Islet precursor cell (in vitro differentiated cells): ENCODE data around the gene PRG3.
"Not testable (repeated sequence)": the region's sequence is repeated elsewhere in the genome, so short reads cannot be mapped to it uniquely, and the experiment has no call there.

ENCODE experiments used
- DNase-seq: peaks from one replicate; pipeline ENCODE4 v3.0.0-alpha.2; 2018

The PRG3 gene

DNA sequence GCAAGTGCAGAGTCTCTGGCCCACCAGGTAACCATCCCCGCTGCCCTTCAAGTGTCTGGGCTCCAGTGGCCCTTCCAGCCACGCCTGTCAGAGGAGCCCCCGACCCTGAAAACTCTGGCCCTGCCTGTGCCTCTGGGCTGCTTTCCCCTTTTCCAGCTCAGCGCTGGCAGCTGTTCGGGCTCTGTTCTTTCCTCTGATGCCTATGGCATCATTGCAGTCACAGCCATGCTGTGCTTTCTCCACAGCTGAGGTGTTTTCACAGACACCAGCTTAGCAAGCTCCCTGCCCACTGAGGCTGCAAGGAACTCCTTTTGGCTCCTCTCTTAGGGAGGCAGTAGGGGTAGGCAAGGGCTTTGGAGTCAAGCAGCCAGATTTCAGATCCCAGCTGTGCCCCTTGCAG is 21.6 kb downstream of the PRG3 start:
- DNase-seq, result no peak

DNA sequence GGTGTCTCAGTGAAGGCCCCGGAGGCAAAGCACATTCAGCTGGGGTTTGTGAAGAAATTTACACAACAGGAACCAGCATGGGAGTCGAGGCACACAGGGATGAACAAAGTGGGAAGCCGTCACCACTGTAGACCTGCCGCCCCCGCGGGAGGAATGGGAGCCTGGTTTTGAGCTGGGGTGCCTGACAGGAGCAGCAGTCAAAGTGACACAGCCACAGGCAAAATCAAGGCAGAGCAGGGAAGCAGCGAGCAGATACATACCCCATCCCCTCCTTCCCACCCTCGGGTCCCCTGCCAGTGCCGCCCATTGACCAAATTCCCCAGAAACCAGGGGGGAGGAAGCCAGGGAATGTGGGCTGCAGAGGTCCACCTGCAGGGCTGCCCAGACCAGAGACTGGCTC is 22.0 kb downstream of the PRG3 start:
- no peak for DNase-seq

DNA sequence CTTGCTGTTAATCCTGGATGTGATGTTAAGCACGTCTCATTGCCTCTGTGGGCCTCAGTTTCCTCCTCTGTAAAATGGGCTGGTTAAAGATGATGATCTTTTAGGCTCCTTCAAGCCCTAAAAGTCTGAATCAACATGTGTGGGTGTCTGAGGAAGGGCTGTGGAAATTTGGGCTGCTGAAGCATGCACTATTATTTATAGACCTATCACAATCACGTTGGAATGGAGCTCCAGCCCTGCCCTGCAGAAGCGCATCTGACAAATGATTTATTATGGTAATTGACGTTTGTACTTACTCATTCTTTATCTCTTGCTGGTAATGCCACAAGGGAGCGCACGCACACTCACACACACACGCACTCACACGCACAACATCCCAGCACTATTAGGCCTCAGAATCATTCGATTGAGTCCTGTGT is 22.4 kb downstream of the PRG3 start:
- no peak for DNase-seq

DNA sequence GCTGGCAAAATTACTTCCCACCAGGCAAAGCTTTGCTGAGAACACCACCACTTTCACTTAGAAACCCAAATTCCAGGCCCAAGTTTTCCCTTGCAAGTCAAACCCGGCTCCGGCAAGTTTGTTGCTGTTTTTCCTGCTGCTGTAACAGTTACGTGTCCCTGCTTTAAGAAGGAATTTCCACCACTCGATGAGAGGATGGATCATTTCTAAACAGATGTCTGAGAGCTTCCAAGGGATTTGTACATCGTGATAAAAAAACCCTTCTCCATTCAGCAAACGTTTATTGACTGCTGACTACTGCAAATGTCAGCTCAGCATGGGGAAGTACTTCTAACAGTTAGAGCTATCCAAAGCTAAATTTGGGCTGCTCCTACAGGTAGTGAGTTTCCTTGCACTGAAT is 23.1 kb downstream of the PRG3 start:
- DNase-seq, result no peak

DNA sequence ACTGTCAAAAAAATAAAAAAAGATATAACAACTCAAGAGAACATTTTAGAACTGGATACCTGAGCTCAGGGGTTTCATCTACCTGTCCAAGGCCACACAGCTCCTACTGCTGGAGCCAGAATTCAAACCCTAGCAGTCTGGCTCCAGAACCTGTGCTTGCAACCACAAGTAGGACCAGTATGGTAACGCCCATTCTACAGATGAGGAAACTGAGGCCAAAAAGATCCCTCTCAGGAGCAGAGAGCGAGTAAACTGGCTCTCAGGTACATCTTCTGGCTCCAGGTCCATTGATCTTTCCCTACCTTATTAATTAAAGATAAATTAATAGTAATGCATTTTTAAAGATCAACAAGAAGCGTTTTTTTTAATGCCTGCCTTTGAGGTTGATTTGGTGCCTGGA is 23.6 kb downstream of the PRG3 start:
- no peak for DNase-seq

DNA sequence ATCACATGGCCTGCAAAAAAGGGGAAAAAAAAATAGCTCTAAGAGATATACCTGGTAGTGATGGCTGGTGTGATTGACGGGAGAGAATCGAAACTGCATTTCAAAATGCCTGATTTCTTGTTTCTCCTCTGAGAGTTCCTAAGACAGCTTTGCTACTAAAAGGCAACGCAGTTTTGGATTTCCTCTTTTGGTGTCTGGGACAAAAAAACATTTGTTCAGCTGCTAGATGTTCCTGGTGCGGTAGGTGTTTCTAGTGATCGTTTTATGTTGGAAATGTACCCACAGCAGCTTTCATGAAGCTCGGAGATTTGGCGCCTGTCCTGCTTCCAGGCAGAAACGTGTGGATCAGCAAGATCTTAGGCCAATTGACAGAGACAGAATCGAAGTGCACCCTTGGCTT is 24.7 kb downstream of the PRG3 start:
- no peak for DNase-seq

DNA sequence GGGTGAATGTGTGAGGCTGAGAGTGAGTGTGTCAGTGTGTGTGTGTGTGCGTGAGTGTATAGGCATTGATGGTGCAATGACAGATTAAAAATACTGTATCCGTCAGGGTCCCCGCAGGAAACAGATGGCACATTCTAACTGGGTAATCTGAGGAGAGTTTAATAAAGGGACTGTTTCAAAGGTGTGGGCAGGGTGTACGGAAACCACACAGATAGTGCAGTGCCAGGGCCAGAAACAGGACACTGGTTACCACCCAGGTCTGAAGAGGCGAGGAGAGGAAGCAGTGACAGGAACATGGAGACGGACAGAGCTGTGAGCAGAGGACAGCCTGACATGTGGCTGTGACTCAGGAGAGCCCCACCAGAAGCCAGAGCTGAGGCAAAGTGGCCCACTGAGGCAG is 26.3 kb downstream of the PRG3 start:
- DNase-seq, result no peak

DNA sequence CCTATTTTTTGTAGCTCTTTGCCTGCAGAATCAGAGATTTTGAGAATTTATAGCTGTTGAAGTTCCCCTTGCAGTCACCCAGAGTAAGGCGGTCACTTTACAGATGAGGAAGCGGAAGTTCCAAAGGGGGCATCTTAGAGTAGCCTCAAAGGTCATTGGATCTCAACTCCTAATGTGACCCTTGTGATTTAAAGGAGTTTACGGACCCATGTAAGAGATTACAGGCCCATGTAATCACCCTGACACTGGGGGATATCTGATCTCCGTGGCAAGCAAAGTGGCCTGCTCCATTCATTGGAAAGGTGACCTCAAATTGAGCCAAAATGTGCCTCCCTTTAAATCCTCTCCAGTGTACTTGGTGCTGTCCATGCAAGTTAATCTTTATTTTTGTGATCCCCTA is 27.1 kb downstream of the PRG3 start:
- no peak for DNase-seq

DNA sequence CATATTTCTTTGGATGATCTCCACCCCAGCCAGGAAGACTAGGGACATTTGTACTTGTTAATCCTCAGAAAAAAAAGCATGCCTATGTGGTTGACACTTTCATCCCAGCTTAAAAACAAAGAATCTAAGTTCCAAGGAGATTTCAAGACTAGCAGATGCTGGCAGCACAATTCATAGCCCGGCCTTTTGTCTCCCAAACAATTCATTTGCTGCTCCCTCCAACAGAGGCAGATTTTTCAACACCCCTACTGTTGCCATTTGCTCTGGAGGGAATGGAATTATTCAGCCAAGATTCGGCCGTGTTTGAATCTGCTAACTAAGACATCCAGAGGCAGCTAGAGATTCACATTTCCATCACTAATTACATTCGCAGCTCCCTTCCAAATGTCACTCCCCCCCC is 27.5 kb downstream of the PRG3 start:
- DNase-seq, result no peak

DNA sequence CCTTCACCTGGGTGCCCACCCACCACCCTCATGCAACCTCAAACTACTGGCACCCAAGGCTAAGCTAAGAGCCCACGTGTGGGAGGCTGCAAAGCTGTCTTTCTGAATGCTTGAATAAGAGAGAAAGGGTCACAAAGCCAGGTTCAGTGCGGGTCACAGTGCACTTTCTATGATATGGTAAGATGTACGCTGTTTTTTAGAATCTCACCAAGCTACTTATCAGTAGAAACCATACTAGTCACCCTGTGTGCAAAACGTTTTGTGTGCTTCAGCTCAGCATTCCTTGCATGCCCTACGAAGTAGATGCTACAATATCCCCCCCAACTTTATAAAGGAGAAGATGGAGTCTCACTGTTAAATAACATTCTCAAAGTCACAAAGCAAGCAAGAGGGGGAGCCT is 27.9 kb downstream of the PRG3 start:
- no peak for DNase-seq

DNA sequence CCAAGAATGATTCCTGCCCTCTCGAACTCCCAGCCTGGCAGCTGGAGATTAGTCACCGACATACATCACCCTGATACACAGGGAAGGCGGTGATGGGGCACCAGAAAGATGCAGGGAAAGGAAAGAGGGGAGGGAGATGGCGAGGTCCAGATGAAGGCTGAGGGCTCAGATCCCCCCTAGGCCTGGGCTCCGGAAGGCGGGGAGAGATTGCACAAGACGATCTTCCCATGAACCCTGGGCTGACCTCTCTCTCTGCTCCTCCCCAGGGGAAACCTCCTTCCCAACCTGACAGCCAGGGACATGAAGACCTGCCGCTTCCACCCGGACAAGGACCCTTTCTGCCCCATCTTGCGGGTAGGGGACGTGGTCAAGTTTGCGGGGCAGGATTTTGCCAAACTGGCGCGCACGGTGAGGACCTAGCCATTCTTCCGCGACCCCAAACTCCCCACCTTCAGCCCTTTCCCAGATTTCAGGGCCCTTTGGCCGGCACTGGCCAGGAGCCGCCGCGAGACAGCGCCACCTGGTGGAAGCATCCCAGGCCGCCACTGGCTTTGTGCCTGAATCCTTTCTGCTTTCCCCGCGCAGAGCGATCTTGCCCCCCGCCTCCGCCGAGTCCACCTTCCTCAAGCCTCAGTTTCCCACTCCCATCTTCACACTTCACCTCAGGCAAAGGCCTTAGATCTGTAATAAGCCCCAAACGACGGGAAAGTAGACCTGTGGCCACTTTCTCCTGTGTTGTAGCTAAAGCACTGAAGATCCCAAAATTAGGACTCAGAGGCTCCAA is 31.3 kb downstream of the PRG3 start:
- DNase-seq, result peak; percentile 82

DNA sequence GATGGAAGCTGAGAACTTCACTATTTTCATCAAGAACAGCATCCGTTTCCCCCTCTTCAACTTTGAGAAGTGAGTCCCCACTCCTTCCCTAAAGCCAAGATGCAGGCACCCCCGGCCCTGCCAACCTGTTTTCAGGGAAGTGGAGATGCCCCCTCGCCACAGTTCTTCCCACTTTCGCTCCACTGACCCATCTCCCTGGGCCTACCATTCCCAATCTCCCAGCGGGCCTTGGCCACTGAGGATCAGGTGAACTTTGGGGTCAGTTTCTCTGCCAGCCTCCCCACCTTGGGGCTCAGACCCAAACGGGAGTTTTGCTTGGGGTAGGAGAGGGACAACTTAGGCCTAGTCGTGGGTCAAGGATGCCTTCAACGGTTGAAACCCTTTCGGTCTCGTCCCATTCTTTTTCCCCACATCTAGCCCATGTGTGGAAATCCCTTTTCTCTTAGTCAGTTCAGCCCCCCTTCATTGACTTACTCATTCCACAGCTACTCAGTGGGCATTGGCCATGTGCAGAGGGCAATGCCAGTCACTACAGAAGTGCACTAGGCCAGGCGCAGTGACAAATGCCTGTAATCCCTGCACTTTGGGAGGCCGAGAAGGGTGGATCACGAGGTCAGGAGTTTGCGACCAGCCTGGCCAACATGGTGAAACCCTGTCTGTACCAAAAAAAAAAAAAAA is 32.2 kb downstream of the PRG3 start:
- DNase-seq, result no peak

DNA sequence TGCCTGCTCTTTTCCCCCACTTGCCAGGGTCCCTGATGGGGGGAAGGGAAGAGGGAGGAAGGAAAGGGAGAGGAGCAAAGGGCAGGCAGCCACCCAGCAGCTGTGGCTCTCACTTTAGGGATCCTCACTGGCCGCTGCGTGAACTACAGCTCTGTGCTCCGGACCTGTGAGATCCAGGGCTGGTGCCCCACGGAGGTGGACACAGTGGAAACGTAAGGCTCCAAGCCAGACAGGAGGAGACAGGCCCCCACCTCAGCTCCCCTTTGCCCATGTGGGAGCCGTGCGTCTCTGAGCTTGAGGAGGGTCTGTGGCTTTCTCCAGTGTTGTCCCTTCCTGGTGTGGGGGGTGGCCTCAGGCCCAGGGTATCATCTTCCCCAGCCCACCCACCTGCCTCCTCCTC is 32.9 kb downstream of the PRG3 start:
- DNase-seq, result no peak

DNA sequence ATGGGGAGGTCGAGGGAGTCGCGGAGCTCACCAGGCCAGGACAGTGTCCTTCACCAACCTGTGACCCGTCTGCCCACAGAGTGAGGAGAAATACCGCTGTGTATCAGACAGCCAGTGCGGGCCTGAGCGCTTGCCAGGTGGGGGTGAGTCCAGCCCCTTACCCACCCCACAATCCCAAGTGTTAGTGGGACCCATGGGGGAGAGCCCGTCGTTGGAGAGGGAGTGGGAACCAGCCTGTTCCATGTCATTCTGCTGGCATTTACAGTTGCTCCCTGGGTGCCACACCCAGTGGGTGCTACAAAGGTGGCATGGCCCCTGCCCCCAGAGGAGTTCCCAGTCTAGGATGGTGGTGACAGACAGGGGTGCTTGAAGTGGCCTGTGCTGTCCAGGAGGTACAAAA is 33.6 kb downstream of the PRG3 start:
- no peak for DNase-seq

DNA sequence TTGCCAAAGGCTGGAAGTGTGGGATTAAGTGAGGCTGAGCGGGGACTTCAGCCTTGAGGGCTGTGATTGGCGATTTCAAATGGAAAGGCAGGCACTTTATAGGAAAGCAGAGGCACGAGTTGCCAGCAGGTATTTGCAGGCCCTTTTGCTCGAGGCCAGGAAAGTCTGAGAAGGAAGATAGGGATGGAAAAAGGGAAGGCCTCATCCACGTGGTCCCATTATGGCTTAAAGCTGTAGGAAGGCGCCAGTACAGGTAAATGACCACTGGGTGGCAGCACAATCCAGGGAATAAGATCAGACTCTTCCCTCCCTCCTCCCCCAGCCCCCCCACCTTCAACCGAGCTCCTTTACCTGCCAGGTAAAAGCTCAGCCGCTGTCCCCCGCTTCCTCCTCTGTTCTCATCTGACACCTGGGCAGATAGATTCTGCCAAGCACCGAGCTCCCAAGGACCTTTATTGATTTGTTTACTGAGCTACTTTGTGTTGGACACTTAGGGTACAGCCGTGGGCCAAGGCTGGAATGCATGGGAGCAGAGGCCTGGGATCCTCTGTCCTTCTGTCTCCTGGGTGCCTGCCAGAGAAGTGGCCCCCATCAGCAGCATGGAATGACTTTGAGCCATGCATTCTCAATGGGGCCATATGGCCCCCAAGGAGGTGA is 35.3 kb downstream of the PRG3 start:
- DNase-seq, result peak; percentile 80

DNA sequence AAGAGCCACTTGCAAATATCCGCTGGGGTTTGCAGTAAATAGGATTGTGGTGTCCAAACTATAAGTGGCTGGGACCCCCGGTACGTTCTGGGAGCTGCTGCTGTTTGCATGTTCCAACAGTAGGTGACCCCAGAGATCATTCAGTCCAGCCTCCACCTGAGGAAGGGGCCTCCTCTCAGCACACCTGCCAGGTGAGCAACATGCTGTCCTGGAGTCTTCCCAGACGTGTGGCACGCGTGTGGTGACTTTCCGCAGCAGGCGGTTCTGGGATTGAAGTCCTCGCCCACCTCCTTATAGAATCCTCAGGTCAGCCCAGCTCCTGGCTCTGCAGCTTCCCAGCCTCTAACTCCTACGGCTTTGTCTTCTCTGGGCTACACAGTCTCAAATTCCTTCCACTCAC is 36.1 kb downstream of the PRG3 start:
- no peak for DNase-seq

DNA sequence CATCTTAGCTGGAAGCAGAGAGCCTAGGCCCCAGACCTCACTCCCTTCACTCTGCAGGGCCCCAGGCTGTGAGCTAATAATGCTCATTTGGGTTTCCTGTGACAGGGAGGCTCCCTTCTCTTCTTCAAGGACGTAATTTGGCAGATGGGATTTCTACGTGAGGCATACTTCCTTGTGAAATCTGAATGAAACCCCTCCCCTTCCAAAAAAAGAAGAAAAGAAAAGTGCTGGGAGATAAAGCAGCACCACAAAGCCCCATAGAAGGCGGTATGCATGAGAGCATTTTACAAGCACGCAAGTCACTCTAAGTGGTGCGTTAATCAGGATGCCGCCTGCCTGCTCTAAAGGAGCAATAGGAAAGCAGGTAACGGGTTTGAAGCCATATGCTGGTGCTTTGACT is 37.1 kb downstream of the PRG3 start:
- DNase-seq, result peak; percentile 63

DNA sequence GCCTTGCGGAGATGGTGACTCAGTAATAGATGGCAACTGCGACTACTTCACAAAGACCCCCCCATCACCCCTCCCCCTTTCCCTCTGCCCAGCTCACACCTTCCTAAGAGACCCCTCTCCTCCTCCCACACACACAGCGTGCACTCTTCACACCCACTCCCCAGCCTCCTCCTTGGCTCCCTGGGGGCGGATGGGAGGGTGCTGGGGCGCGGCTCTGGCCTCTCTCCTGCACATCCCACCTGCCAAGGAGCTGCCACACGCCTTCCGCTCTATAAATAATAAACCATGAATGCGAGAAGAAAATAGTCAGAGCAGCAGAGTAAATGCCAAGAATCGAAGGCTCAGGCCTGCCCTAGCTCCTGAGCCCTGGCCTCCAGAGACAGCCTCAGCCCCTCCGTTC is 38.2 kb downstream of the PRG3 start:
- no peak for DNase-seq

DNA sequence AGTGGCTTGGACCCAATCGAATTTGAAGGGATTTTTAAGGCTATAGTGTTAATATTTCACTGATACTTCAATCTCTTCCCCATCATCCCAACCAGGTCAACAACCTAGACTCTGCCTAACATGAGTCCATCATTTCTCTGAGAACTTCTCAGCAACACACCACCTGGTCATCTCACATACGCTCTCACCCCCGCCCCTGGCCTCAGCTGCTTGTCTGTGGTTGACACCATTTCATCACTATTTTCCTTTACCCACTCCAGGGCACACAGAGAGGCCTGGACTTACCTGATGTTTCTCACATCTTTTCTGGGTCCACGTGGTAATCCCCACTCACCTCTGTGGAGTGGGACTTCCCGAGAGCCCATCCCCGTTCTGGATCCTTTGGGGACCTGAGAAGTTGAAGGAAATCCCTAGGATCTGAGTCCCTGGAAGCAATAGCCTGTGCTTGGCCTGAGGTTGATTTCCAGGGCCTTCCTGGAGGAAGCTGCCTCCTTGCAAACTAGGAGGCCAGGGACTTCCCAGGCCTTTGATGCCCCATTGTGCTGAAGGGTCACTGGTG is 39.6 kb downstream of the PRG3 start:
- no peak for DNase-seq

DNA sequence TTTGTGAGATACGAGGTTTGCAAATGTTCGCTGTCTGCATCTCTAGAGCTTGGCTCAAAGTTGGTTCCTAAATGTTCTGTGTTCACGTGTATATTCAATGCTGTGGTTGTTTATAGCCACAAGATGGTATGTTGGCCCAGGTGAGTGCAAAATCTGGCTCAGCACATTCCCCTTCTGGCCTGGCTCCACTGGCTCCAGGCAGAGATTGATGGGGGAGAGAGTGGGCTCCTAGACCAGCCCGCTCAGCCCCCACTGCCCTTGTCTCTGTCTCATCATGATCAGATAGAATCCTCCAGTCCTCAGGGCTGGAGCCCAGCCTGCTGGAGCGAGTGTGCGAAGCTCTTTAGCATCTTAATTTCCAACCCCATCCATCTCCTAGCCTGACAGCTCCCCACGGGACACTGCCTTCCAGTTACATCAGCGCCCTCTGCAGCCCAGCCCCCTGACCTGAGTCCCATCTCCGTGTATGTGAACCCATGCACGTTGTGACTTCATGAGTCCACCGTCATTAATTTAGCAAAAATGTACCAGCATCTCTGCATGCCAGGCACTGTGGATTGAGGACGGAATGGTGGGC is 40.8 kb downstream of the PRG3 start:
- peak; percentile 87 for DNase-seq

DNA sequence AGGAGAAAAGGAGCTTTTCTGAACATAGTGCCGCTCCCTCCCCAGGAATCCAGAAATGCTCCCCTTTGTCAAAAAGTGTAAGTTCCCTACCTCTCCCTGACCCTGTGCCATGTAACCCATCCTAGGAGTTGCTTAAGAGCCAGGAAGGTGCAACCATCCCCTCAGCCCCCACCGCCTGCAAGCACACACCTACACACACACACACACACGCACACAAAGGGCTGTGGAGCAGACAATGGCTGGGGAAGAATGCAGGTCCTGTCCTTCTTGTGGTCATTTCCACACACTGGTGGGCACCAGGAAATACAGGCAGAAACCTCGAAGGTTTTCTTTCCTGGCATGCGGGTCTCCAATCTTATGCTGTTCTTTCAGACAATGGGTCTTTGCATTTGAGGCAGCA is 41.6 kb downstream of the PRG3 start:
- no peak for DNase-seq

DNA sequence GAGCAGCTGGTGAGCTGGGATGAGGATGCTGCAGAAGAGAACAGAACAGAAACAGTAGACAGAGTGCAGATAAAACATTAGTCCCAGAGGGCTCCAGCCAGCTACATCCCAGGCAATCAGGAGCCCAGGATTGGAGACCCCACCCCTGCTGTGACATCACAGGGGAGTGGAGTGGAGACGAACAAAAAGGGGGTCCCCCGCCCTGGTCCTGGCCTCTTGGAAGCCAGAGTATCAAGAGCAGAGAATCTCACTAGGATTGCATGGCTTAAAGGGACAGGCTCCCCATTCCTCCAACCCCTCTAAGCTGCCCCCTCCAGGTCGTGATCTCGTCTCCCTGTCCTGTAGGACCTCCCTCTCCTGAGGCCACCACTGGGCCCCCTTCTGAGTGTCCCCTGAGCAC is 42.8 kb downstream of the PRG3 start, which contains the start of gene P2RX3:
Gene P2RX3 (plus strand): TSS at position 211 of the 400 bp plus-strand sequence. CDS start 199 bp downstream, outside the sequence.
- DNase-seq, result no peak

DNA sequence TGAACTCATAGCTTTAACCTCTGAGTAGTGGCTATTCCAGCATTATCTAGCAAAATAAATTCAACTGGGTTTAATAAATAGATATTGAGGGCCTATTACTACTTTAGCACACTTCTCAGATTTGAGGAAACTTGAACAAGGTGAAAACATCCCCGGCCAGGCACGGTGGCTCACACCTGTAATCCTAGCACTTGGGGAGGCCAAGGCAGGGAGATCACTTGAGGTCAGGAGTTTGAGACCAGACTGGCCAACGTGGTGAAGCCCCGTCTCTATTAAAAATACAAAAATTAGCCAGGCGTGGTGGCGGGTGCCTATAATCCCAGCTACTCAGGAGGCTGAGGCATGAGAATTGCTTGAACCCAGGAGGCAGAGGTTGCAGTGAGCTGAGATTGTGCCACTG is 44.1 kb downstream of the PRG3 start:
- DNase-seq, result not testable (repeated sequence)
